ENCODE measurements around the gene FAM209B. TPM values are rescaled to one million over a fixed set of nuclear protein-coding genes. Genes with fewer than 3 reads are reported as not detected.
"Not testable (repeated sequence)": the region's sequence is repeated elsewhere in the genome, so short reads cannot be mapped to it uniquely, and the experiment has no call there.

The FAM209B gene
- total RNA-seq, 6 experiments from 2014 or later, result 0.44 TPM; not detected in 5

DNA sequence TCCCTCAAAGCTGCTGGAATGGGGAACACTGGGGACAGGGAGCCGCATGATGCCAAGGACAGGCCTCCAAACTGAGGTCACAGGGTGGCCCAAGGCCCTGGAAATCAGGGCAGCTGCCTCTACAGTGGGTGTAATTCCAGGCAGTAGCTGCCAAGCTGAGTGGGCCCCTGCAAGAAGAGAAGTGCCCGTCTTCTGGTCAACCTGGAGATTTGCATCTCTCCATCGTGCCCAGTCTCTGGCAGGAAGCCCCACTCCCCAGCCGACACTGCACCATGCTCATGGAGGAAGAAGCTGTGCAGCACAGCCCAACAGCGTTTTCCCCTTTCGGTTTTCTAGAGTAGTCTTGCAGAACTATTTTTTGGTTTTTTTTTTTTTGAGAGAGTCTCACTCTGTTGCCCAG, 10.7 kb upstream of the FAM209B start:
- no peak for TF ChIP-seq POLR2A (IDR thresholded peaks at IDR 0.05)
- TF ChIP-seq, protein P1, sequence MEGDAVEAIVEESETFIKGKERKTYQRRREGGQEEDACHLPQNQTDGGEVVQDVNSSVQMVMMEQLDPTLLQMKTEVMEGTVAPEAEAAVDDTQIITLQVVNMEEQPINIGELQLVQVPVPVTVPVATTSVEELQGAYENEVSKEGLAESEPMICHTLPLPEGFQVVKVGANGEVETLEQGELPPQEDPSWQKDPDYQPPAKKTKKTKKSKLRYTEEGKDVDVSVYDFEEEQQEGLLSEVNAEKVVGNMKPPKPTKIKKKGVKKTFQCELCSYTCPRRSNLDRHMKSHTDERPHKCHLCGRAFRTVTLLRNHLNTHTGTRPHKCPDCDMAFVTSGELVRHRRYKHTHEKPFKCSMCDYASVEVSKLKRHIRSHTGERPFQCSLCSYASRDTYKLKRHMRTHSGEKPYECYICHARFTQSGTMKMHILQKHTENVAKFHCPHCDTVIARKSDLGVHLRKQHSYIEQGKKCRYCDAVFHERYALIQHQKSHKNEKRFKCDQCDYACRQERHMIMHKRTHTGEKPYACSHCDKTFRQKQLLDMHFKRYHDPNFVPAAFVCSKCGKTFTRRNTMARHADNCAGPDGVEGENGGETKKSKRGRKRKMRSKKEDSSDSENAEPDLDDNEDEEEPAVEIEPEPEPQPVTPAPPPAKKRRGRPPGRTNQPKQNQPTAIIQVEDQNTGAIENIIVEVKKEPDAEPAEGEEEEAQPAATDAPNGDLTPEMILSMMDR (IDR thresholded peaks at IDR 0.05), result no peak
- WGBS (ENCODE audit: insufficient coverage, low coverage, low lambda C conversion rate, missing lambda C conversion rate), result 78% methylated on average over 3 of the region's 6 CpGs
- DNase-seq (no peak), ATAC-seq (no peak)
- no peaks in the 10 kb centered on the region for H3K27me3 ChIP-seq
- H3K36me3 ChIP-seq, result peaks cover 0 to 24% (median 17%) of the 10 kb centered on the region in 4 donors
- H3K27ac ChIP-seq, result no peak overlapping the region
- no peaks in the 10 kb centered on the region for H3K4me1 ChIP-seq
- no peak overlapping the region for H3K4me3 ChIP-seq
- H3K9me3 ChIP-seq, result no peaks in the 10 kb centered on the region
- intact Hi-C loops (cut with DNase I), result no loop called here

DNA sequence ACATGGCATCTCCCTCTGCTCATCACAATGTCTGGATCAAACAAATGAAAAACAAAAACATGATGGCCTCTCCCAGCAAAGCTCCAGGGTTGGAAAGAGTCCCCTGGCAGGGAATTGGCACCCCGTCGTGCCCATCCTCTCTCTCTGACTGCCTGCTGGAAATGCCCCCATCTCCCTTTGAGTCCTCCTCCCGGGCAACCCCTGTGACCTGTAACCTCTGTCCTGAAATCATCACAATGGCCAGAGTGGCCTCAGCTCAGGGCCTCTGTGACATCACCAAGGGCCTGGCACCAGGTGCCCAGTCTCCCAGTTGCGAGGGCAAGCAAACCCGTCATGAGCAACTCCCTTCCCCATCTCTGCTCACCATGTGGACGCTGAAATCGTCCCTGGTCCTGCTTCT, 8.6 kb upstream of the FAM209B start, which contains the start of gene FAM209A:
Gene FAM209A (plus strand): TSS at position 301 of the 400 bp plus-strand sequence. CDS start 65 bp downstream, at position 366.
- DNase-seq; H3K36me3 ChIP-seq; H3K9me3 ChIP-seq; ATAC-seq; H3K27me3 ChIP-seq; intact Hi-C loops (cut with DNase I); H3K4me1 ChIP-seq; H3K27ac ChIP-seq; H3K4me3 ChIP-seq: not testable (repeated sequence)
- 60% methylated on average over 2 of the region's 7 CpGs for WGBS (ENCODE audit: insufficient coverage, low coverage, low lambda C conversion rate, missing lambda C conversion rate)

DNA sequence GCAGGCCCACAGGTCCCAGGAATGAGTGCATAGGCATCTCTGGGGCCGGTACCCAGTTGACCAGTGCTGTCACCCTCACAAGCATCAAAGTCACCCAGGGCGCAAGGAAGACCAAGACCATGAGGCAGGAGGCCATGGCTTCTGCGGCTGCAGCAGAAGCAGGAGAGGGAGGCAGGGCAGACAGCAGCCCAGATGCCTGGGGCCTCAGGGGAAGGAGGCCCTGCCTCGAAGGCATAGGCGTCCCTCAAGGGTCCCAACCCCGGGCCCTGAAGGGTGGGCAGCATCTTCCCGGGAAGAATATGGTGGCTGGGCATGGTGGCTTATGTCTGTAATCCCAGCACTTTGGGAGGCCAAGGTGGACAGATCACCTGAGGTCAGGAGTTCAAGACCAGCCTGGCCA, 5.5 kb upstream of the FAM209B start:
- ATAC-seq, result no peak
- no peak overlapping the region for H3K27ac ChIP-seq
- DNase-seq, result no peak
- WGBS (ENCODE audit: insufficient coverage, low coverage, low lambda C conversion rate, missing lambda C conversion rate), result 89% methylated on average over 3 of the region's 7 CpGs
- no peak for TF ChIP-seq POLR2A (IDR thresholded peaks at IDR 0.05)
- TF ChIP-seq, protein P1 (IDR thresholded peaks at IDR 0.05), result no peak
- no peaks in the 10 kb centered on the region for H3K27me3 ChIP-seq
- no peak overlapping the region for H3K4me3 ChIP-seq
- intact Hi-C loops (cut with DNase I), result no loop called here
- no peaks in the 10 kb centered on the region for H3K4me1 ChIP-seq
- H3K9me3 ChIP-seq, result no peaks in the 10 kb centered on the region
- no peaks in the 10 kb centered on the region for H3K36me3 ChIP-seq

DNA sequence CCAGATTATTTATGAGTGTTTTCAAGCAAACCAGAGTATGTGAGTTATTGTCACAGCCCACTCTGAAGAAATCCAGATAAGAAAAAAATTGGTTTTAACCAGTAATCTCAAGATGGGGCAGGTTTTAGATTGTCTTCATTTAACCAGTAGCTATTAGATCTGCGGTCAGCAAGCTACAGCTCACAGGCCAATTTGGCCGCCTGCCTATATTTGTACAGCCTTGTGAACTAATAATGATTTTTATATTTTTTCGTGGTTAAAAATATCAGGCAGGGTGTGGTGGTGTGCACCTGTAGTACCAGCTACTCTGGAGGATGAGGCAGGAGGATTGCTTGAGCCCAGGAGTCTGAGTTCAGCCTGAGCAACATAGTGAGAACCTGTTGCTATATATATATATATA, 5.0 kb downstream of the FAM209B start:
- H3K4me3 ChIP-seq, result no peak overlapping the region
- H3K9me3 ChIP-seq, result no peaks in the 10 kb centered on the region
- DNase-seq (no peak), ATAC-seq (no peak)
- H3K4me1 ChIP-seq, result no peaks in the 10 kb centered on the region
- no peaks in the 10 kb centered on the region for H3K36me3 ChIP-seq
- 71% methylated on average over 3 of the region's 3 CpGs for WGBS (ENCODE audit: insufficient coverage, low coverage, low lambda C conversion rate, missing lambda C conversion rate)
- TF ChIP-seq POLR2A (IDR thresholded peaks at IDR 0.05), result no peak
- H3K27ac ChIP-seq, result no peak overlapping the region
- H3K27me3 ChIP-seq, result no peaks in the 10 kb centered on the region
- intact Hi-C loops (cut with DNase I), result no loop called here

DNA sequence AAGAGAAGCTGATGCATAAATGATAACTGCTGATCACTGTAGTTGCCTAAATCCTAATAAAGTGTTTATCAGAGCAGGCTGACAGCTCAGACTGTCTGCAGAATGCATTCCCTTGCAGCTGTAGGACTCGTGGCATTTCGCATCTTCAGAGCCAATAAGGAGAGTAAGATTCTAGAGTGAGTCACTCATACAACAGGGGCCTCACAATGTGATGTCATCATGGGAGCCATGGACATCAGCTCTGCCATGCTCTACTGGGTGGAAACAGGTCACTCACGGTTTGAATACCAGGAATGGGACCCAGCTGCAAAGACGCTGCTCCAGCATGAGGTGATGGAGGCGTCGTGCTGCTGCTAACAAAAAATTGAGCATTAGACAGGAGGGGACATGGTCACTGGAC, 7.4 kb downstream of the FAM209B start:
- no peaks in the 10 kb centered on the region for H3K27me3 ChIP-seq
- H3K27ac ChIP-seq, result no peak overlapping the region
- ATAC-seq (no peak), DNase-seq (no peak)
- no peaks in the 10 kb centered on the region for H3K4me1 ChIP-seq
- H3K9me3 ChIP-seq, result no peaks in the 10 kb centered on the region
- no peak overlapping the region for H3K4me3 ChIP-seq
- 66% methylated on average over 5 of the region's 6 CpGs for WGBS (ENCODE audit: insufficient coverage, low coverage, low lambda C conversion rate, missing lambda C conversion rate)
- TF ChIP-seq, protein P1 (IDR thresholded peaks at IDR 0.05), result no peak
- TF ChIP-seq POLR2A (IDR thresholded peaks at IDR 0.05), result no peak
- H3K36me3 ChIP-seq, result no peaks in the 10 kb centered on the region
- intact Hi-C loops (cut with DNase I), result loop anchor here in 1 of 2 donors (10.0 kb wide), 1 partner anchor 434 kb away; no protein-coding TSS in a partner anchor
